Left cardiac atrium (tissue), 4 donors: ENCODE results near the gene ZNF24. TPM values are rescaled to one million over a fixed set of nuclear protein-coding genes. Genes with fewer than 3 reads are reported as not detected.

Experiments
- ATAC-seq, 2 donors: fragments of 200-7000 bp; cut with Tn5 transposase; one replicate each; pipeline ENCODE4 v1.9.1; 2020; ENCODE audit warnings: mild to moderate bottlenecking in 2 of 2, moderate library complexity in 2 of 2
- DNase-seq: peaks from one replicate; pipeline ENCODE4 v3.0.0-alpha.2; 2020
- intact Hi-C, 2 donors: fragments of 100-400 bp; cut with DNase I; formaldehyde crosslinking; loops; one replicate each; pipeline versions ENCODE4 v1.14.1 to v1.15.1; 2022 to 2023
- total RNA-seq, 2 donors: library from RNA; stranded (reverse); fragmentation: NEBNext Ultra II Directional; extraction: Animal tissue kit (Norgen Biotek cat#: 25700); gene quantifications; one replicate each; pipeline ENCODE4 v1.2.1, GENCODE V29; 2021
- donor health status: DM: no; HTN: yes; CAD: no.
- donor health status: DM: no; HTN: yes; CAD: no; lungs with severe emphysema.
- donor health status: DM: yes; HTN: yes; CAD: no.
- donor health status: Dilated cardiomyopathy.

The ZNF24 gene
- total RNA-seq, 2 donors from 2014 or later: 43.5 to 51.1 TPM

- ATAC-seq (no peak), DNase-seq (no peak)
- intact Hi-C loops: loop anchor here in 1 of 2 donors (10.0 kb wide), 1 partner anchor 358 kb away; no protein-coding TSS in a partner anchor
These were observed 18.3 kb upstream of the ZNF24 start for GRCh38 chr18:35362531-35362930.

GRCh38 chr18:35361570-35362321 is 17.5 kb upstream of the ZNF24 start:
- DNase-seq (no peak), ATAC-seq (no peak)
- intact Hi-C loops: loop anchor here in 1 of 2 donors (10.0 kb wide), 1 partner anchor 357 kb away; no protein-coding TSS in a partner anchor

- intact Hi-C loops: loop anchor here (2.0 to 5.0 kb wide), 3 partner anchors 124 to 348 kb away; no protein-coding TSS in a partner anchor
- DNase-seq: peak; percentile 78
- ATAC-seq: peak; percentile 99
These were observed 11.0 kb upstream of the ZNF24 start for GRCh38 chr18:35355140-35355618.

GRCh38 chr18:35352778-35353177 is 8.6 kb upstream of the ZNF24 start:
- DNase-seq (no peak), ATAC-seq (no peak)
- intact Hi-C loops: no loop called here

GRCh38 chr18:35352283-35352682 is 8.1 kb upstream of the ZNF24 start:
- DNase-seq (no peak), ATAC-seq (no peak)
- intact Hi-C loops: no loop called here

GRCh38 chr18:35348001-35348400 is 3.8 kb upstream of the ZNF24 start:
- ATAC-seq (no peak), DNase-seq (no peak)
- intact Hi-C loops: no loop called here

- DNase-seq (no peak), ATAC-seq (no peak)
- intact Hi-C loops: no loop called here
These were observed 1.7 kb upstream of the ZNF24 start for GRCh38 chr18:35345950-35346349.

- no peak for ATAC-seq
- no peak for DNase-seq
- intact Hi-C loops: no loop called here
These were observed 1.3 kb upstream of the ZNF24 start for GRCh38 chr18:35345460-35345921.

GRCh38 chr18:35344736-35345459 is 678 bp upstream of the ZNF24 start:
- DNase-seq (no peak), ATAC-seq (no peak)
- intact Hi-C loops: loop anchor here in 1 of 2 donors (5.0 kb wide), 1 partner anchor 53 kb away; the partner anchor contains the start of gene ZSCAN30

GRCh38 chr18:35343488-35343935 is 708 bp downstream of the ZNF24 start:
- ATAC-seq: no peak
- no peak for DNase-seq
- intact Hi-C loops: loop anchor here in 1 of 2 donors (5.0 kb wide), 1 partner anchor 51 kb away; the partner anchor contains the start of gene ZSCAN30

- no peak for ATAC-seq
- DNase-seq: no peak
- intact Hi-C loops: no loop called here
These were observed 6.9 kb downstream of the ZNF24 start for GRCh38 chr18:35337286-35337685.

GRCh38 chr18:35335866-35336265 is 8.4 kb downstream of the ZNF24 start:
- ATAC-seq (no peak), DNase-seq (no peak)

GRCh38 chr18:35334821-35335220 is 9.4 kb downstream of the ZNF24 start:
- no peak for DNase-seq
- intact Hi-C loops: no loop called here
- ATAC-seq: no peak

More at GRCh38 chr18:35335866-35336265, 8.4 kb downstream of the ZNF24 start:
- intact Hi-C loops: no loop called here

- DNase-seq: no peak
- ATAC-seq: no peak
- intact Hi-C loops: no loop called here
These were observed 10.0 kb downstream of the ZNF24 start for GRCh38 chr18:35334212-35334611.

GRCh38 chr18:35331367-35332087 is 12.7 kb downstream of the ZNF24 start:
- DNase-seq (no peak), ATAC-seq (peak in 1 of 2 donors; percentile 34)
- intact Hi-C loops: no loop called here

GRCh38 chr18:35328868-35329267 is 15.4 kb downstream of the ZNF24 start:
- intact Hi-C loops: no loop called here

GRCh38 chr18:35326695-35327387 is 17.4 kb downstream of the ZNF24 start:
- intact Hi-C loops: no loop called here
- DNase-seq (no peak), ATAC-seq (no peak)

More at GRCh38 chr18:35328868-35329267, 15.4 kb downstream of the ZNF24 start:
- ATAC-seq (no peak), DNase-seq (no peak)

- intact Hi-C loops: no loop called here
- no peak for DNase-seq
- no peak for ATAC-seq
These were observed 19.1 kb downstream of the ZNF24 start for GRCh38 chr18:35324926-35325655.
